HG02678 (cell line): ENCODE results near the gene SOCS2.

Source experiments
- ATAC-seq: cut with Tn5 transposase; IDR thresholded peaks from one replicate; pipeline ENCODE4 v1.9.1; 2021; ENCODE audit warnings: mild to moderate bottlenecking, moderate library complexity; ENCODE audit not compliant: unreplicated experiment

Gene SOCS2

DNA sequence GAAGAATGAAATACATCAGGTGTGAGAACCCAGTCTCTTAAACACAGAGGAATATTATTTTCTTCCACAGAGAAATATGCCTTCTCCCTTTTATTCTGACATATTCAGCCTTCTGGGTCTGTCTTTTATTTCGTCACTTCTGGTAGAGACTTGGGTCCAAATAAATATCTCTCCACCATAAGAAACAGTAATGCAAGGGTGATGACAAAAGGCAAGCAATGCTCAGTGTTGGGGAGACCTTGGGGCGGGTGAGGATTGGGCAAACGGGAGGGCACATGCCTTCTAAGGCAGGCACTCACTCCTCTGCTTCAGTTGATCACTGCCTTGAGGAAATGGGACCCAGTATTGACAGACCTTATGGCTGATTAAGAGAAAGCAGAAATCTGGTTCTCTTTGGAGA, 6.7 kb upstream of the SOCS2 start:
- no peak for ATAC-seq

DNA sequence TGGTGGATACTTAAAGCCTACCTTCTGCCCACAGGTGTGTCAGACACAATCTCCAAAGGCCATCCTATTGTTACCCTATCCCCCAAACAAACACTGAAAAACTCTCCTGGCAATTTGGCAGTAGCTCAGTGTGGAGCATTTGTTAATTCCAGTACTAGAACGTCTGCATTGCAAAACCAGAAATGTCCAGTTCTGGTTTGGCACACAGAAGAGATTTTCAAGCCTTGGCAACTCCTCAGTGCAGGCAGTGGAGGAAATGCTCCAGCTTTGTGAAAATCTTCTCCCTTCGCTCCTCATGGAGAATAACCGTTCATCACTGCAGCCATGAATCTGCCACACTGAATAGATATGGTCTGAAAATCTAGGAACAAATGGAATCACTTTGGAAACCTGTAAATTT, 5.3 kb upstream of the SOCS2 start:
- no peak for ATAC-seq

DNA sequence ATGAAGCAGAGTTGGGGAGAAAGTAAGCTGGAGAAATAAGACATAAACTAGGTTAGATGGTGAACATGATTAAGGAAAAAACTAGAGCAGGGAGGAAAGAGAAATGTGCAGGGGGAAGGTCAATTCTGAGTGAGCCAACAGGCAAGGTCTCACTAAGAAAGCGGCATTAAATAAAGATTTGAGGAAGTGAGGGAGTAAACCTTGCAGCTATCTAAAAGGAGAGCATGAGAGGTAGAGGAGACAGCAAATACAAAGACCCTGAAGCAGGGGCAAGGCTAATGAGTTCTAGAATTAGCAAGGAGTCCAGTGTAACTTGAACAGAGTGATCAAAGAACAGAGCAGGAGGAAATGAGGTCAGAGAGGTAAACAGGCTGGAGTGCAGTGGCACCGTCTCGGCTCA, 4.4 kb upstream of the SOCS2 start:
- ATAC-seq = no peak

DNA sequence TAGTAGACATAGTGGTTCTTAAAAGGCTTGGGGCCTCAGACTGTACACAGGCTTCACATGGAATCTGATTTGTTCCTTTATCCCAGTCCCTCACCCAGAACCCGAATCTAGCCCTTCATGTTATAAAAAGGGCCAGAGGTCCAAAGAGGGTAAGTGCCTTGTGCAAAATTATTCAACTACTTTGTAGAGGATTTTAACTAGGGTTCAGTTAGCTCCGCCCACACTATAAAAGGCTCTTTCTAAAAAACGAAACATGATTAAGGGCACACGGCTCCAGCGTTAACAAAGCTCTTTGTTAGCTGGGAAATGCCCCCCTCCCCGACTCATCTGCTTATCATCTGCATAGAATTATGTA, 3.2 kb upstream of the SOCS2 start:
- ATAC-seq = no peak

DNA sequence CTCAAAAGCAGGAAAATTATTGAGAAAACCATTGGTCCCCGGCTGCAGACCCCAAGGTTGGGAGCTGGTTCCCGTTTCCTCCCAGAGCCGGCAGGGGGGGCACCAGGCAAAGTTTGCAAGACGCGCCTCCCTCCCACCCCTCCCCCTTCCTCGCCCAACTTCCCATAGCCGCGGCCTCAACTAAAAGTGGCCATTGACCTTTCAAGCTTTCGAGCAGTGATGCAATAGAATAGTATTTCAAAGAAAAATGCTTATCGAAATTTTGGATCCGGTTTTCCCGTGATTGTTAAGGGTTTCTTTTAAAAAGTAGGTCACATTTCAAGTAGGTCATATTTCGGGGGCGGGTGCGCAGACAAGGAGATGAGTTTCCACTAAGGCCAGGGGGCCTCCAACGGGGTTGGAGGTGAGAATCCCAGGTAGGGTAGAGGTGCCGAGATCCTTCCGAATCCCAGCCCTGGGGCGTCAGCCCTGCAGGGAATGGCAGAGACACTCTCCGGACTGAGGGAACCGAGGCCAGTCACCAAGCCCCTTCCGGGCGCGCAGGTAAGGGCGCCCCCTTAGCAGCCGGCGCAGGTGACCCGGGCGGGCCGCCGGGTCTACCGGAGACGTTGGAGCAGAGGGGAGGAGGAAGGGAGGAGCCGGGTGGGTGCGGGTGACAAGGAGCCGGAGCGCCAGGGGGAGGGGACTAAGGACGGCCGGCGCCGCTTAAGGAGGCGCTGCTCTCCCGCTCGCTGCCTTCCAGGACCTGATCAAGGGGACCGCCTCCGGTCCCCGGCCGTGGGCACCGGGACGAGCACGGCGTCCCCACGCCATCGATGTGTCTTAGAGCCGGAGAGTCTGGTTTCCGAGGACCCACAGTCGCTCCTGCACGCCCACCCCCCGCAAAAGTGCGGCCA, 2.6 kb upstream of the SOCS2 start:
- ATAC-seq = peak; percentile 46

DNA sequence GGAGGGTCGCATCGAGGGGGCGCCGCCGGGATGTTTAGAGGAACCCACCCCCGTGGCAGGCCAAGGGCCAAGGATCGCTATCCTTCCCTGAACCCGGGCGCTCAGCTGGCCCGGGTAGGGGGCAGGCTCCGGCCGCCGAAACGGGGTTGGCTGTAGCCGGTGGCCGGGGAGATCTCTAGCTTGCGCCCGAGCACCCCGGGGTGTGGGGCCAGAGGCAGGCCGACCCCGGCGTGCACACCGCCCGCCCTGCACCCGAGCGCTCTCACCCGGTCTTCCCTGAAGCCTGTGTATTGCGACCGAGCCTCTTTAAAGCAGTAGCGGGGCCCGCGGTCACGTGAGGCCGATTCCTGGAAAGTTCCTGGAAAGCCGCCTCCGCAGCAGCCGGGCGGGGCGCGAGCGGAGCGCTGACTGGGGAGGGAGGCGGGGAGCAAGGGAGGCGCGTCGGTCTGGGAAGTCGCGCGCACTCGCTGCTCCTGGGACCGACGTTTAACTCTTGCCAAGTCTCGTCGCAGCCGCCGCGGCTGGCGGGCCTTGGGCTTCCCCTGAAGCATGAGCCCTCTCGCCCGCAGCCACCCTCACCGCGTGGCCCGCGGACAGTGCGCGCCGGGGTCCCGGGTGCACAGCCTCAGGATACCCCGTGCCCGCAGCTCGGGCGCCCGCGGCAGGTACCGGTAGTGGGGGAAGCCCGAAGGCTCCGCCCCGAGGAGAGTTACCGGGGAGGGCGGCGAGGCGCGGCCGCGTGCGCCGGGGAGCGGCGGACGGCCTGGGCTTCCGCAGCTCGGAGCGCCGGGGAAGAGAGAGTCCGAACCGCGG, 1.7 kb upstream of the SOCS2 start:
- ATAC-seq = peak; percentile 47

DNA sequence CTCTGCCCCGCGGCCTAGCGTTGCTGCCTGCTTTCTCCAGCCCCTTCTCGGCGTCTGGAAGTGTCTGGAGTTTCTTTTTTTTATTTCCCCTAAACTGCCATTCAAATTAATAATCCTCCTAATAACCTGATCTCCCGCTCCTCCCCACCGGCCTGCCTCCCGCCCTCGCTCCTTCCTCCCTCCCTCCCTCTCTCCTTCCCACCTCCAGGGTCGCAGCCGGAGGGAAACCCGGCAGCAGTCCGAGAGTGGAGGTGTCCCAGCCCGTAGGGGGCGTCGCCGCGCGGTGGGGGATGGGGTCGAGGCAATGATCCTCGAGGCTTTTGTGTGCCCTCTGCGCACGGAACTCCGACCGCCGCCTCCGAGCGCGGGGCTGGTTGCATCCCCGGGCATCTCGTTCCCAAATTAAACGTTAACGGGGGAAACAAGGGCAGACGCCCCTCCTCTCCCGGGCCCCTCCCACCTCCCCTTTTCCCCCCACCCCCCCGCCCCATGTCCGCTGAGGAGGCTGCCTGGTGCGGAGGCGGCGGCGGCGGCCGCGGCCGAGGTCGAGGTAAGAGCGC, 1.0 kb upstream of the SOCS2 start:
- ATAC-seq = peak; percentile 24

DNA sequence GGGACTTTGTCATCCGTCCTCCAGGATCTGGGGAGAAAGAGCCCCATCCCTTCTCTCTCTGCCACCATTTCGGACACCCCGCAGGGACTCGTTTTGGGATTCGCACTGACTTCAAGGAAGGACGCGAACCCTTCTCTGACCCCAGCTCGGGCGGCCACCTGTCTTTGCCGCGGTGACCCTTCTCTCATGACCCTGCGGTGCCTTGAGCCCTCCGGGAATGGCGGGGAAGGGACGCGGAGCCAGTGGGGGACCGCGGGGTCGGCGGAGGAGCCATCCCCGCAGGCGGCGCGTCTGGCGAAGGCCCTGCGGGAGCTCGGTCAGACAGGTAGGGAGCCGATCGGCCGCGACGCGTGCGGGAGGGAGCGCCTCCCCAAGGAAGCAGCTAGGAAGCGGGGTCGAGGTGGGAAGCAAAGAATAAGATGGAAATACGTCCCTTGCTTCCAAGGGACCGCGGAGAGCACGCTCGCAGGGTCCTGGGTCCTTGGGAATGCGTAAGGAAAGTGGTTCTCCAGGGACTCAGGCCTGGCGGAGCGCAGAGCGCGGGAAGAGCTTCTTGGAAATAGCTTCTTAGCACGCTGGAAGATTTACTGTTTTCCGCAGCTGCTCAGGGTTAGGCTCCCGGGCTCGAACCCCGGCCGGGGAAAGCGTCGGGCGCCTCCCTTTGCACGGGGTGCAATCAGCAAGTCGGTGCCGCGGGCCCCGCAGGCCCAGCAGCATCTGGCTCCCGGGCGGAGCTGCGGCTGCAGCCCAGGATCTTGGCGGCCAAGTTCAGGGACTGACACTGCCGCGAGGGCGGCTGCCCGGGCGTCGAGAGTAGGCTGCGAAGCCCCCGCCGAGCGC, 457 bp downstream of the SOCS2 start:
- ATAC-seq = no peak

DNA sequence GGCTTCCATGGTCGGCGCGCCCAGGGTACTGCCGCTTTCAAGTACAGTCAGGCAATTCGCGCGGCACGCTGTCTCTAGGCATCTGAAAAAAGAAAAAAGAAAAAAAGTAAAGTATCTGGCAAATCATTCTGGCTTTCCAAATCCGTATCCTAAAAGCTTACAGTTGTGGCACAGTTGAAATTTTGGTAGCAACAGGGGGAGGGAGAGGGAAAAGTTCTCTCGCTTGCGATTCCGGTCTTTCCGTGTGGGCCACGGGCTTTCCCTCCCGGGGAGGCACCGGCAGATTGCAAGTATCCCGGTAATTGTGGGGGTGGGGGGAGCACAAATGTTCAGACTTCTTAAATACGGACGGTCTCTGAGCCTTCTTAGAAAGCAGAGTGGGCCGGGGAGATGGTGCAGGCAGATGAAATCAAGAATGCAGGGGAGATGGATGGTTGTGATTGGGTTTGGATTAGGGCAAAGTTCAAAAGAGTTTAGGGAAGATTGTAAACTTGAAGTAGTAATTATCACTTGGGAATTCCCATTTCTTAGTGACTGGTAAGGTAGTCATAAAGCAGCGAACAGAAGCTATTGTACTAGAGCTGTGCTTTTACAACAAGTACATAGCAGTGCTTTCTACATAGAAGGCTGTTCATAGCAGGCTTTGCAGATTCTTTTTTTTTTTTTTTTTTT, 1.2 kb downstream of the SOCS2 start:
- ATAC-seq = no peak

DNA sequence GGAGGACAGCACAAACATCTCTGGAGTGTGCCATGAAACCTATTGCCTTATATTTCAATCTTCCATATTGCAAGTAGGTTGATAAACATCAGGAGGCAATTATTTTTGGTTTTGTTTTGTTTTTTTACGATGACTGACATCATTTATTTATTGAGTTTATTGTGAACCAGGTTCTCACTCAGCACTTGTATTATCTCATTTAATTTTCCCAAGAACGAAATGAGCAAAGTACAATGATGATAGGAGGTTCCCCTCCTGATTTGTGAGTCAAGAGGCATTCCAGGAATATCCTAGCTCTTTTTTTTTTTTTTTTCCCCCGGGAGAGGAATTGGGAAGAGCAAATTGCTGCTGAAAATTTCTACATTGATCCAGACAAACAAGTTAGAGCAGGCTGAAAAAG, 4.7 kb downstream of the SOCS2 start:
- ATAC-seq = no peak

DNA sequence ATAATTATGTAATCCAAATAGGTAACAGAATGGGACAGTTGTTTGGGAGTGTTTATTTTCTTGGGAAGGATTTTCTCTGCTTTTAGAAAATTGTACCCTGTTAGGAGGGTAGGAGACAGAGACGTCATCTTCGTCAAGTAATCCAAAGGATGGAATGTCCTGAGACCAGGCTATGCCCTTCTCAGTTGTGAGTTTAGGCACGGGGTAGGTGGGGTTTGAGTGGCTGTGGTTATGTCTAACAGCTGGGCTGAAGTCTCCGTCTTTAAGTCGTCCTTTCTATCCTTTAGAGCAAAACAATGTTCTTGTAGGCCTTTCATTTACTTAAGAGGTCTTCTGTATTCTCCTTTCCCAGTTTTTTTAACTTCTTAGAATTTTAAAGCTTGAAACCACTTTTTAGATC, 5.7 kb downstream of the SOCS2 start:
- no peak for ATAC-seq

DNA sequence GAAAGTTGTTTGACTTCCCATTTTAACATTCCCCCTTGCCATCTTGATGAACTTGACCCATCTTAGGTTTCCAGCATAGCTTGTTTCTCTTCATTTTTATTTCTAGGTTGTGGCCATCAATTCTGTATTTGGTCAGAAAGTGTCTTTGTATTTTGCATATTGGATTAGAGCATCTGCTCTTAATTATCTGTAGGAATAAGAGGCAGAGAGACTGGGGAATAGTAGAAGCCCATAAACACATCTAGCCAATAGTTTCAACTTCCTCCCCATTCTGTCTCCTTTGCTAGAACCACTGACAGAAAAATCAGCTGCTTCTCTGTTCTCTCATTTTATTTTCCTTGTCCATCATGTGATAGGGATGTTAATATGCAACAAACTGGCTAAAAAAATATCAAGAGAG, 8.2 kb downstream of the SOCS2 start:
- ATAC-seq = no peak

DNA sequence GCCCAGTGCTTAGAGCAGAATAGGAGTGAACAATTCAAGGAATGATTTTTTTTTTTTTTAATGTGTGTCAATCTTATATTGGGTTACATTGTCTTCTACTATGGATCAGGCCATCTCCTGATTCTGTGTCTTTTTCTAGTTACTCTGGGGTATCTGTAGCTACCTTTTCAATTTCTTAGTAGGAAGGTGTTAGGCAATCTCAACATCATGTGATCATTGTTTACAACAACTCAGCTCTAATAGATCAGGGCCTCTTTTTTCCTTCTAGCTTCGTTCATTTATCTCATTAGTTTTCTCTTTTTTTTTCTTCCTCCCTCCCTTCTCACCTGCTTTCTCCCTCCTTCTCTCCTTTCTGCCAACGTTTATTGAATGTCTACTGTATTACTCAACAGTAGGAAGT, 8.9 kb downstream of the SOCS2 start:
- no peak for ATAC-seq

DNA sequence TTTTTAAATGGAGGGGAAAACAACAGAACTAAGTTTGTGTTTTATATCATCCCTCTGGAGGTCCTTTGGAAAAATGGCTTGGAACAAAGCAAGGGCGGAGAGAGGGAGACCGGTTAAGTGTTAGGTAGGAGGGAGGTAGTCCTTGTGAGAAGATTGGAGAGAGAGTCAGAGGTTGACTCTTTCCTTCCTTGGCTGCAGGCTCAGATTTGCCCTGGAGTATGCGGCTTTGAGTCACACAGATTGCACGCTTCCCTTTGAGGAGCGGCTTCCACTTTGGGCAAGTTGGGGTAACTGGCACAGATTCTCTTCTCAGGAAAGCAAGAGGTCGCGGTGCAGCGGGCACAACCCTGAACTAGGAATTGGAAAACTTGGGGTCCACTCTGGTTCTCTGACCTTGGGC, 9.9 kb downstream of the SOCS2 start:
- ATAC-seq = no peak

DNA sequence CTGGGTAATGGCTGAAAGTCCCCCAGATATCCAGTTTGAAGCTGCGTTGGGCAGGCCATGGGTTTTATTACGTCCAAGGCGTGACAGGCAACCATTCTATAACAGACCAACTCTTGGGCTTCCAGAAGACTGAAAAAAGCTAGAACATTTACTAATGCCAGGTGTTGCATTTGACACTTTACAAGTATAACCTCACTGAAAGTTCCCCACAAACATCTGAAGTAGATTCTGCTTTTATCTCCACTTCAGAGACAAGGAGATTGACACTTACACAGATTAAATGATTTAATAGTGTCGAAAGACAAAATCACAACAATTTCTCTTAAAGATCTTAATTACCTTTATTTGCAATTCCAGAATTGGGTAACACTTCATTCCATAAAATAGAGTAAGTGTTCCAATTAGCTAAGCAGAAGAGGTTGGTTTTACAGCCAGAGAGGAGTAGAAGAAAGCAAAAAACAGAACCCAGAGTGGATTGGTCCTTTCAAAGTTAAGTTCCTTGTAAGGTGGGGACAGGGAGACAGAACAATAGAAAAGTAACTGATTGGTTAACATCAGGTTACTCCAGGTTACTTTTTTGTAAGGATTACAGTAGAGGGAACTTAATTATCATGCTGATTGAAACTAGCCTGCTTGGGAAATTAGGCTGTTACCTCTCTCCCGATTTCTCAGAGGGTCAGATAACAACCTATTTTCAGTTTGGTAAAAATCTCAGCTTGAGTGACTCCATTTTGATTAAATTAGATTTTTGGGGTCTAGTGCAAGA, 11.3 kb downstream of the SOCS2 start:
- ATAC-seq = no peak

DNA sequence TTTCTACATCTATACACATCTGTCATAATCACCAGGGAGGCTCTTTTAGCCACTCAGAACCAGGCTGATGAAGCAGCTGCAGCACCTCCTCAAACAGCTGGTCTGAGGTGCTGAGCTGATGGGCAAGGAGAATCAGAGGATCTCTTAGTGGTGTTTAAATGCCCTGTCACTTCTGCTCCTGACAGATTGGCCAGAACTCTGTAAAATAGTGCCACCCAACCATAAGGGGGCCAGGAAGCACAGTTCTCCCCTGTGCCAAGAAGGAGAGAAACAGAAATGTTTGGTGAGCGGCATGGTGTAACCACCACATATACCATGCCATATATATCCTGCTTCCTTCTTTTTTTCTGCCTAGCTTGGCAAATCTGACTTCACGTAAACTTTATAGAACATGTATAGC, 12.8 kb downstream of the SOCS2 start:
- ATAC-seq = no peak

DNA sequence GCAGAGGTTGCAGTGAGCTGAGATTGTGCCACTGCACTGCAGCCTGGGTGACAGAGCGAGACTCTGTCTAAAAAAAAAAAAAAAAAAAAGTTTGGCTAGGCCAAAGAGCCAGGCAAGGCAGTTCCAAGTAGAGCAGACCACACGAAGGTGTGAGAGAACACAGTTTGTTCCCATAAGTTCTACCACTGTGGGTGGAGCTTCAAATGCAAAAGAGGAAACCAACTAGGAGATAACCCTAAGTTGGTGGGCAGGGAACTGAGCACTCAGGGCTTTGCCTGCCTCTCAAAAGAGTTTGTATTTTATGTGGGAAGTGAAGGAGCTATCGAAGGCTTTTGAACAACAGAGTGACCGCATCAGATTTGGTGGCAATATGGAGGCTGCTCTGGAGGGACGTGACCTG, 15.1 kb downstream of the SOCS2 start:
- no peak for ATAC-seq

DNA sequence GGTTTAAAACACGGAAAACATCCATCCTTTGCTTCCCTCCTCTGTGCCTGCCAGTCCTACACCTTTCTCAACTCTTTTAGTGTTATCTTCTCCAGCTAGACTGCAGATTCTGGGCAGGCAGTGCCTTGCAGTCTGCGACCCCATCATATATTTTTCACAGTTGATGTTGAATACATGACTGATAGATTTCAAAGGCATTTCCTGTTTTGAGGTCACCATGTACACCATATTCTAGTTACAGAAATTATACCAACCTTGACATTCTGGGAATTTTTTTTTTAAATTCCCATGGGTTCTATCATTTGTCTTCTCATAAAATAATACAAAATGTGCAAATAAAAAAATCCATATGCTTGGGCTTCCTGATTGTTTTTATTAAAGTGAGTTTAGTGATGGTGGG, 16.6 kb downstream of the SOCS2 start:
- ATAC-seq = no peak

DNA sequence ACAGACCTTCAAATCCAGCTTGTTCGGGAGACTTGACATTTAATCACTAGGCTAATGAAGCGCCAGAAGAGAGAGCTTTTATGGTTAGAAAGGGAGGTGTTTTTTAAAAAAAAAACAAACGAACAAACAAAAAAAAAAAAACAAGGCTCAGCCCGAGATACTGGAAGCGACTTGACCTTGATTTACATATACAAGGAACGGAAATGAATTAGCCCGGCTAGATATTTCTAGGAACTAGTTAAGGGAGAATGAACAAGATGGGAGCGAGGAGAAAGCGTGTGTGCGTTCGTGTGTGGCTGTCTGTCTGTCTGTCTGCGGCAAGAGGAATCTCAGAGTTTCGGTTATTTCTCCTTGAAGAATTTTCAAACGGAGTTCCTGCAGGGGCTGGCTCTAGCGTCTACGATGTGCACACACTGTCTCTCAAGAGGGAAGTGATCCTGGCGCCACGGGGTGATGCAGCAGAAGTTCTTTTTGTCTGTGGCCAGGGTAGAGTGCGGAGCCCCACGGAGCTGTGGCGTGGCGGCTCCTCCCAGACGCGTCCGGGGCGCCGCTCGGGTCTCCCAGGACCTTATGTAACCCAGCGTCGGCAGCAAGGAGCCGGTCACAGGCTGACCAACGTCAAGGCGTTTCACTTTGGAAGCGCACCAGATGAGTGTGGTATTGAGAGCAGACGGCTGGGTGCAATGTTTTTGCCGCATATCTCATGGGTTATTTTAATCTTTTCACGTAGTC, 18.8 kb downstream of the SOCS2 start:
- peak; percentile 89 for ATAC-seq
